HG03520 (cell line): ENCODE results near the gene SHISA7.

Source experiments
- ATAC-seq: cut with Tn5 transposase; IDR thresholded peaks from one replicate; pipeline ENCODE4 v1.9.1; 2021; ENCODE audit warnings: mild to moderate bottlenecking, moderate library complexity; ENCODE audit not compliant: unreplicated experiment

SHISA7 gene

GRCh38 chr19:55482156-55482961 lies 39.3 kb upstream of the SHISA7 start:
- ATAC-seq = no peak

- no peak for ATAC-seq
Observed at GRCh38 chr19:55481794-55482155, 38.7 kb upstream of the SHISA7 start.

- ATAC-seq = no peak
Observed at GRCh38 chr19:55481148-55481793, 38.2 kb upstream of the SHISA7 start.

- no peak for ATAC-seq
Observed at GRCh38 chr19:55479451-55480230, 36.5 kb upstream of the SHISA7 start.

GRCh38 chr19:55479045-55479444 lies 35.9 kb upstream of the SHISA7 start:
- ATAC-seq = no peak

- ATAC-seq = no peak
Observed at GRCh38 chr19:55478364-55478763, 35.3 kb upstream of the SHISA7 start.

GRCh38 chr19:55477905-55478304 lies 34.8 kb upstream of the SHISA7 start:
- ATAC-seq = no peak

GRCh38 chr19:55476100-55476775 lies 33.1 kb upstream of the SHISA7 start, which contains the start of gene ZNF628:
Gene ZNF628 (plus strand): TSS chr19:55476617. CDS start chr19:55479911, 3,294 bp downstream.
- ATAC-seq = peak; percentile 84

- no peak for ATAC-seq
Observed at GRCh38 chr19:55474269-55475265, 31.5 kb upstream of the SHISA7 start.

- no peak for ATAC-seq
Observed at GRCh38 chr19:55473225-55474012, 30.3 kb upstream of the SHISA7 start.

GRCh38 chr19:55472463-55472862 lies 29.4 kb upstream of the SHISA7 start:
- ATAC-seq = no peak

- no peak for ATAC-seq
Observed at GRCh38 chr19:55471266-55471665, 28.2 kb upstream of the SHISA7 start.

- ATAC-seq = no peak
Observed at GRCh38 chr19:55468054-55468393, 24.9 kb upstream of the SHISA7 start.

GRCh38 chr19:55467236-55468053 lies 24.3 kb upstream of the SHISA7 start:
- peak; percentile 58 for ATAC-seq

GRCh38 chr19:55466241-55466614 lies 23.1 kb upstream of the SHISA7 start:
- ATAC-seq = no peak

GRCh38 chr19:55465460-55466240 lies 22.6 kb upstream of the SHISA7 start:
- no peak for ATAC-seq

GRCh38 chr19:55464662-55465054 lies 21.6 kb upstream of the SHISA7 start, which contains the start of gene C19orf85:
Gene C19orf85 (minus strand): TSS chr19:55464751. CDS start chr19:55464554, 197 bp downstream.
- no peak for ATAC-seq
